HCT116 (cell line): Measurements from ENCODE around the gene ZNF264. TPM values are rescaled to one million over a fixed set of nuclear protein-coding genes. Genes with fewer than 3 reads are reported as not detected.

Experiments used
- ATAC-seq: fragments of 200-7000 bp; cut with Tn5 transposase; 2 replicates; pipeline ENCODE4 v1.9.1; 2020; ENCODE audit warnings: mild to moderate bottlenecking, moderate library complexity
- BruUV-seq: library from RNA; stranded (reverse); fragments of 400-500 nt; replicated peaks from 2 replicates; lab custom pipeline; 2021; lab: Mats Ljungman, UMichigan
- CTCF ChIA-PET: fragments of 300-600 bp; sonication (Branson Sonifier 250); formaldehyde crosslinking; loops from one replicate; lab custom pipeline; 2021; ENCODE audit warnings: antibody characterized with exemption; lab: Charles Lee
- POLR2A ChIA-PET: fragments of 300-600, 350-600 bp; sonication (Branson Sonifier 250); formaldehyde crosslinking; loops from one replicate; lab custom pipeline; 2021; ENCODE audit warnings: antibody characterized with exemption; lab: Charles Lee
- RAD21 ChIA-PET, 2 experiments: fragments of 300-600 bp; sonication (Branson Sonifier 250); formaldehyde crosslinking; loops; one replicate each; lab custom pipeline; 2023; ENCODE audit warnings: low total read pairs in 2 of 2; ENCODE audit not compliant: uncharacterized antibody in 2 of 2, unreplicated experiment in 2 of 2, low non-redundant PET in 1 of 2; lab: Charles Lee
- DNase-seq: peaks from one replicate; pipeline ENCODE4 v3.0.0-alpha.2; 2010; ENCODE audit warnings: low read depth, low spot score
- H2AFZ ChIP-seq: fragments of 200-600 bp; shearing (Covaris generic), sonication (generic); 2 replicates; pipeline ENCODE4 v1.6.1; 2017; ENCODE audit warnings: low read depth, mixed run types, mixed read lengths, antibody characterized with exemption, low read length; ENCODE audit not compliant: poor library complexity, severe bottlenecking
- H3K27ac ChIP-seq: 2 replicates; pipeline ENCODE4 v1.5.1; 2012; ENCODE audit warnings: low read depth, low read length
- H3K27me3 ChIP-seq: fragments of 200-600 bp; sonication (generic); 2 replicates; pipeline ENCODE4 v1.6.1; 2016; ENCODE audit warnings: mixed run types, low read length, mixed read lengths; ENCODE audit not compliant: insufficient read depth
- H3K36me3 ChIP-seq, 2 experiments: fragments of 200-500 bp in 1 of 2; fragments of 200-600 bp in 1 of 2; sonication (Bioruptor generic) in 1 of 2; sonication (generic) in 1 of 2; 2 replicates each; pipeline versions ENCODE4 v1.5.1 to v1.6.1; 2014 to 2016; ENCODE audit warnings: low read length in 2 of 2, inconsistent platforms in 1 of 2, mixed read lengths in 1 of 2, mixed run types in 1 of 2; ENCODE audit not compliant: insufficient read depth in 2 of 2, control insufficient read depth in 1 of 2
- H3K4me1 ChIP-seq, 2 experiments: fragments of 200-600 bp in 1 of 2; sonication (generic) in 1 of 2; 2 replicates each; pipeline versions ENCODE4 v1.5.1 to v1.6.1; 2012 to 2017; ENCODE audit warnings: low read length in 2 of 2, inconsistent platforms in 1 of 2, mild to moderate bottlenecking in 1 of 2, mixed read lengths in 1 of 2, mixed run types in 1 of 2, moderate library complexity in 1 of 2; ENCODE audit not compliant: insufficient read depth in 2 of 2, control insufficient read depth in 1 of 2
- H3K4me2 ChIP-seq: fragments of 200-600 bp; sonication (generic); 2 replicates; pipeline ENCODE4 v1.6.1; 2017; ENCODE audit warnings: mixed run types, low read length, mixed read lengths
- H3K4me3 ChIP-seq, 2 experiments: fragments of 200-600 bp in 1 of 2; sonication (generic) in 1 of 2; replicated peaks in 1 of 2; 2 replicates each; pipeline ENCODE4 v1.5.1; 2011 to 2016; ENCODE audit warnings: low read length in 2 of 2, control low read depth in 1 of 2, low read depth in 1 of 2, mild to moderate bottlenecking in 1 of 2, mixed read lengths in 1 of 2, mixed run types in 1 of 2
- H3K79me2 ChIP-seq: fragments of 200-600 bp; sonication (generic); 2 replicates; pipeline ENCODE4 v1.6.1; 2017; ENCODE audit warnings: mild to moderate bottlenecking, mixed run types, low read length, moderate library complexity, mixed read lengths; ENCODE audit not compliant: insufficient read depth
- H3K9ac ChIP-seq: fragments of 200-600 bp; sonication (generic); 2 replicates; pipeline ENCODE4 v1.6.1; 2016; ENCODE audit warnings: low read length, mixed read lengths
- H3K9me2 ChIP-seq: fragments of 200-600 bp; sonication (generic), shearing (Covaris generic); 2 replicates; pipeline ENCODE4 v1.6.1; 2017; ENCODE audit warnings: mixed run types, mild to moderate bottlenecking, moderate library complexity; ENCODE audit not compliant: insufficient read depth
- H3K9me3 ChIP-seq, 2 experiments: fragments of 200-500 bp in 1 of 2; fragments of 200-600 bp in 1 of 2; sonication (Bioruptor generic) in 1 of 2; sonication (generic) in 1 of 2; 2 replicates each; pipeline ENCODE4 v1.6.1; 2014 to 2017; ENCODE audit warnings: low read length in 2 of 2, mixed read lengths in 2 of 2, inconsistent platforms in 1 of 2, low read depth in 1 of 2, mild to moderate bottlenecking in 1 of 2, mixed run types in 1 of 2, moderate library complexity in 1 of 2; ENCODE audit not compliant: control insufficient read depth in 1 of 2, insufficient read depth in 1 of 2
- H4K20me1 ChIP-seq: fragments of 200-600 bp; sonication (generic), shearing (Covaris generic); 2 replicates; pipeline ENCODE4 v1.6.1; 2017; ENCODE audit warnings: mixed run types, mild to moderate bottlenecking, moderate library complexity; ENCODE audit not compliant: insufficient read depth
- CBX3 ChIP-seq: IDR thresholded peaks from 2 replicates; pipeline ENCODE4 v1.6.1; 2012; ENCODE audit warnings: low read depth
- CEBPB ChIP-seq: IDR thresholded peaks from 2 replicates; pipeline ENCODE4 v1.6.1; 2012; ENCODE audit warnings: low read depth
- EGR1 ChIP-seq: IDR thresholded peaks from 2 replicates; pipeline ENCODE4 v1.6.1; 2012; ENCODE audit warnings: low read depth
- ELF1 ChIP-seq: IDR thresholded peaks from 2 replicates; pipeline ENCODE4 v1.6.1; 2012; ENCODE audit warnings: low read depth, borderline replicate concordance
- EZH2 ChIP-seq: fragments of 200-600 bp; sonication (generic); IDR thresholded peaks from 2 replicates; pipeline ENCODE4 v1.6.1; 2017; ENCODE audit warnings: antibody characterized with exemption, mixed run types
- EZH2phosphoT487 ChIP-seq: fragments of 200-600 bp; IDR thresholded peaks from 2 replicates; pipeline ENCODE4 v1.6.1; 2018; ENCODE audit warnings: antibody characterized with exemption, borderline replicate concordance
- FOSL1 ChIP-seq: IDR thresholded peaks from 2 replicates; pipeline ENCODE4 v1.6.1; 2012; ENCODE audit warnings: low read depth
- POLR2A ChIP-seq: IDR thresholded peaks from 2 replicates; pipeline ENCODE4 v1.7.0; 2011; ENCODE audit warnings: borderline replicate concordance; ENCODE audit not compliant: insufficient read depth, insufficient read length; ENCODE audit errors: extremely low read depth
- POLR2AphosphoS5 ChIP-seq: IDR thresholded peaks from 2 replicates; pipeline ENCODE4 v1.6.1; 2011; ENCODE audit warnings: mild to moderate bottlenecking, low read depth, low read length, moderate library complexity
- RAD21 ChIP-seq: IDR thresholded peaks from 2 replicates; pipeline ENCODE4 v1.6.1; 2012; ENCODE audit warnings: low read depth, mild to moderate bottlenecking
- SIN3A ChIP-seq: IDR thresholded peaks from 2 replicates; pipeline ENCODE4 v1.6.1; 2012; ENCODE audit warnings: low read depth
- TCF7L2 ChIP-seq: IDR thresholded peaks from 2 replicates; pipeline ENCODE4 v1.7.0; 2011; ENCODE audit warnings: borderline replicate concordance, inconsistent platforms; ENCODE audit not compliant: insufficient read depth, insufficient read length; ENCODE audit errors: extremely low read depth
- YY1 ChIP-seq: IDR thresholded peaks from 2 replicates; pipeline ENCODE4 v1.6.1; 2011; ENCODE audit warnings: low read length, low read depth, moderate library complexity, mild to moderate bottlenecking; ENCODE audit not compliant: insufficient replicate concordance; ENCODE audit errors: extremely low read depth
- intact Hi-C: fragments of 100-400 bp; cut with micrococcal nuclease; formaldehyde crosslinking; loops from 2 replicates; pipeline ENCODE4 v1.10.0; 2022
- total RNA-seq: library from RNA; stranded (reverse); gene quantifications from one replicate; pipeline ENCODE4 v1.2.1, GENCODE V29; 2021; ENCODE audit not compliant: unreplicated experiment
- TF ChIP-seq, protein P1 (sequence below), 3 experiments: fragments of 200-600 bp in 1 of 3; sonication (generic) in 1 of 3; IDR thresholded peaks in 2 of 3; conservative IDR thresholded peaks in 1 of 3; 2 replicates each; pipeline ENCODE4 v1.5.1; 2012 to 2017; ENCODE audit warnings: low read depth in 2 of 3, low read length in 2 of 3, antibody characterized with exemption in 1 of 3, borderline replicate concordance in 1 of 3, control low read depth in 1 of 3, mild to moderate bottlenecking in 1 of 3, mixed read lengths in 1 of 3, mixed run types in 1 of 3, moderate library complexity in 1 of 3; ENCODE audit not compliant: insufficient read depth in 1 of 3
- TF ChIP-seq, protein P2 (sequence below): IDR thresholded peaks from 2 replicates; pipeline ENCODE4 v1.6.1; 2012
- TF ChIP-seq, protein P3 (sequence below): IDR thresholded peaks from 2 replicates; pipeline ENCODE4 v1.6.1; 2012
- TF ChIP-seq, protein P4 (sequence below): IDR thresholded peaks from 2 replicates; pipeline ENCODE4 v1.6.1; 2012; ENCODE audit warnings: low read depth
- TF ChIP-seq, protein P5 (sequence below): IDR thresholded peaks from 2 replicates; pipeline ENCODE4 v1.6.1; 2011; ENCODE audit warnings: mild to moderate bottlenecking, low read length, moderate library complexity; ENCODE audit not compliant: insufficient replicate concordance; ENCODE audit errors: extremely low read depth

ZNF264 gene
- total RNA-seq, 1 experiment from 2014 or later = 30.3 TPM

DNA sequence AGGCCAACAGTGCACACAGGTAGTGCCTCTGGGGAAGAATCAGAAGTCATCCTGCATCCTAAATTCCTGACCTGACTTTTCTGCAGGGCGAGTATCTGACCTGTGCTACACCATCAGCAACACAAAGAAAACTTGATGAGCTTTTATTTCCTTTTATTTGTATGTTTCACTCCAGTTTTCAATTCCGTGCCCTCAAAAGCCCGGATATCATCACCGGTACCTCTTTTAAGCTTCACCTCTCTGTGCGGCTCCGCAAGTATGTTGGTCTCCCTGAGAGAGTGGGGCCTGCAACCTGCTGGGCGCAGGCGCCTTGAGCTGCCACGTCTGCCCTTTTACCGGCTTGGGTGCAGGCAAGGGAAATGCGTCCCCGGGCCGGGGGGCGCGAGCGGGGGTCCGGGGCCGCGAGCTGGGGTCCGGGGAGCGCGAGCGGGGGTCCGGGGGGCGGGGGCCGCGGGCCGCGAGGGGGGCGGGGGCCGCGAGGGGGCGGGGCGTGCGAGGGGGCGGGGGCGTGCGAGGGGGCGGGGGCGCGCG, 19.7 kb upstream of the ZNF264 start:
- no peaks in the 10 kb centered on the region for H4K20me1 ChIP-seq
- intact Hi-C loops = no loop called here
- H3K4me3 ChIP-seq = no peak overlapping the region
- H3K27ac ChIP-seq = no peak overlapping the region
- no peaks in the 10 kb centered on the region for H3K4me1 ChIP-seq
- H3K9me2 ChIP-seq = no peaks in the 10 kb centered on the region
- no peaks in the 10 kb centered on the region for H3K36me3 ChIP-seq
- no peak overlapping the region for H3K9ac ChIP-seq
- ChIA-PET RAD21 (no interaction called here), CTCF (no interaction called here), POLR2A (no interaction called here)
- no peak for TF ChIP-seq POLR2A
- TF ChIP-seq EZH2phosphoT487 = no peak
- TF ChIP-seq SIN3A = no peak
- TF ChIP-seq EGR1 = no peak
- TF ChIP-seq, protein P1, sequence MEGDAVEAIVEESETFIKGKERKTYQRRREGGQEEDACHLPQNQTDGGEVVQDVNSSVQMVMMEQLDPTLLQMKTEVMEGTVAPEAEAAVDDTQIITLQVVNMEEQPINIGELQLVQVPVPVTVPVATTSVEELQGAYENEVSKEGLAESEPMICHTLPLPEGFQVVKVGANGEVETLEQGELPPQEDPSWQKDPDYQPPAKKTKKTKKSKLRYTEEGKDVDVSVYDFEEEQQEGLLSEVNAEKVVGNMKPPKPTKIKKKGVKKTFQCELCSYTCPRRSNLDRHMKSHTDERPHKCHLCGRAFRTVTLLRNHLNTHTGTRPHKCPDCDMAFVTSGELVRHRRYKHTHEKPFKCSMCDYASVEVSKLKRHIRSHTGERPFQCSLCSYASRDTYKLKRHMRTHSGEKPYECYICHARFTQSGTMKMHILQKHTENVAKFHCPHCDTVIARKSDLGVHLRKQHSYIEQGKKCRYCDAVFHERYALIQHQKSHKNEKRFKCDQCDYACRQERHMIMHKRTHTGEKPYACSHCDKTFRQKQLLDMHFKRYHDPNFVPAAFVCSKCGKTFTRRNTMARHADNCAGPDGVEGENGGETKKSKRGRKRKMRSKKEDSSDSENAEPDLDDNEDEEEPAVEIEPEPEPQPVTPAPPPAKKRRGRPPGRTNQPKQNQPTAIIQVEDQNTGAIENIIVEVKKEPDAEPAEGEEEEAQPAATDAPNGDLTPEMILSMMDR (IDR thresholded peaks at IDR 0.05 in 2 of 3, conservative IDR thresholded peaks at IDR 0.05 in 1 of 3; ENCODE audit: borderline replicate concordance in 1 of 3, insufficient read depth in 1 of 3, low read depth in 2 of 3, low read length in 2 of 3) = no peak
- TF ChIP-seq CEBPB = no peak
- TF ChIP-seq, protein P2, sequence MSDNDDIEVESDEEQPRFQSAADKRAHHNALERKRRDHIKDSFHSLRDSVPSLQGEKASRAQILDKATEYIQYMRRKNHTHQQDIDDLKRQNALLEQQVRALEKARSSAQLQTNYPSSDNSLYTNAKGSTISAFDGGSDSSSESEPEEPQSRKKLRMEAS = no peak
- no peak for TF ChIP-seq FOSL1
- no peak for TF ChIP-seq TCF7L2
- TF ChIP-seq, protein P3, sequence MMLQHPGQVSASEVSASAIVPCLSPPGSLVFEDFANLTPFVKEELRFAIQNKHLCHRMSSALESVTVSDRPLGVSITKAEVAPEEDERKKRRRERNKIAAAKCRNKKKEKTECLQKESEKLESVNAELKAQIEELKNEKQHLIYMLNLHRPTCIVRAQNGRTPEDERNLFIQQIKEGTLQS = no peak
- no peak for TF ChIP-seq EZH2
- TF ChIP-seq, protein P4, sequence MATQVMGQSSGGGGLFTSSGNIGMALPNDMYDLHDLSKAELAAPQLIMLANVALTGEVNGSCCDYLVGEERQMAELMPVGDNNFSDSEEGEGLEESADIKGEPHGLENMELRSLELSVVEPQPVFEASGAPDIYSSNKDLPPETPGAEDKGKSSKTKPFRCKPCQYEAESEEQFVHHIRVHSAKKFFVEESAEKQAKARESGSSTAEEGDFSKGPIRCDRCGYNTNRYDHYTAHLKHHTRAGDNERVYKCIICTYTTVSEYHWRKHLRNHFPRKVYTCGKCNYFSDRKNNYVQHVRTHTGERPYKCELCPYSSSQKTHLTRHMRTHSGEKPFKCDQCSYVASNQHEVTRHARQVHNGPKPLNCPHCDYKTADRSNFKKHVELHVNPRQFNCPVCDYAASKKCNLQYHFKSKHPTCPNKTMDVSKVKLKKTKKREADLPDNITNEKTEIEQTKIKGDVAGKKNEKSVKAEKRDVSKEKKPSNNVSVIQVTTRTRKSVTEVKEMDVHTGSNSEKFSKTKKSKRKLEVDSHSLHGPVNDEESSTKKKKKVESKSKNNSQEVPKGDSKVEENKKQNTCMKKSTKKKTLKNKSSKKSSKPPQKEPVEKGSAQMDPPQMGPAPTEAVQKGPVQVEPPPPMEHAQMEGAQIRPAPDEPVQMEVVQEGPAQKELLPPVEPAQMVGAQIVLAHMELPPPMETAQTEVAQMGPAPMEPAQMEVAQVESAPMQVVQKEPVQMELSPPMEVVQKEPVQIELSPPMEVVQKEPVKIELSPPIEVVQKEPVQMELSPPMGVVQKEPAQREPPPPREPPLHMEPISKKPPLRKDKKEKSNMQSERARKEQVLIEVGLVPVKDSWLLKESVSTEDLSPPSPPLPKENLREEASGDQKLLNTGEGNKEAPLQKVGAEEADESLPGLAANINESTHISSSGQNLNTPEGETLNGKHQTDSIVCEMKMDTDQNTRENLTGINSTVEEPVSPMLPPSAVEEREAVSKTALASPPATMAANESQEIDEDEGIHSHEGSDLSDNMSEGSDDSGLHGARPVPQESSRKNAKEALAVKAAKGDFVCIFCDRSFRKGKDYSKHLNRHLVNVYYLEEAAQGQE = no peak
- no peak for TF ChIP-seq POLR2AphosphoS5
- no peak for TF ChIP-seq RAD21
- no peak for TF ChIP-seq YY1
- TF ChIP-seq, protein P5, sequence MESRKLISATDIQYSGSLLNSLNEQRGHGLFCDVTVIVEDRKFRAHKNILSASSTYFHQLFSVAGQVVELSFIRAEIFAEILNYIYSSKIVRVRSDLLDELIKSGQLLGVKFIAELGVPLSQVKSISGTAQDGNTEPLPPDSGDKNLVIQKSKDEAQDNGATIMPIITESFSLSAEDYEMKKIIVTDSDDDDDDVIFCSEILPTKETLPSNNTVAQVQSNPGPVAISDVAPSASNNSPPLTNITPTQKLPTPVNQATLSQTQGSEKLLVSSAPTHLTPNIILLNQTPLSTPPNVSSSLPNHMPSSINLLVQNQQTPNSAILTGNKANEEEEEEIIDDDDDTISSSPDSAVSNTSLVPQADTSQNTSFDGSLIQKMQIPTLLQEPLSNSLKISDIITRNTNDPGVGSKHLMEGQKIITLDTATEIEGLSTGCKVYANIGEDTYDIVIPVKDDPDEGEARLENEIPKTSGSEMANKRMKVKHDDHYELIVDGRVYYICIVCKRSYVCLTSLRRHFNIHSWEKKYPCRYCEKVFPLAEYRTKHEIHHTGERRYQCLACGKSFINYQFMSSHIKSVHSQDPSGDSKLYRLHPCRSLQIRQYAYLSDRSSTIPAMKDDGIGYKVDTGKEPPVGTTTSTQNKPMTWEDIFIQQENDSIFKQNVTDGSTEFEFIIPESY = no peak
- no peak for TF ChIP-seq CBX3
- no peak for TF ChIP-seq ELF1
- H2AFZ ChIP-seq = no peak overlapping the region
- ATAC-seq (no peak), DNase-seq (no peak)
- H3K79me2 ChIP-seq = no peaks in the 10 kb centered on the region
- BruUV-seq = no TSS peak
- H3K4me2 ChIP-seq = no peak overlapping the region
- no peaks in the 10 kb centered on the region for H3K27me3 ChIP-seq
- peaks cover 0 to 6% of the 10 kb centered on the region in 2 experiments; a peak in 1 of 4 replicates for H3K9me3 ChIP-seq
